Measurements from ENCODE around the gene CD82. TPM values are rescaled to one million over a fixed set of nuclear protein-coding genes. Genes with fewer than 3 reads are reported as not detected.

The CD82 gene
- total RNA-seq, 1 experiment from 2014 or later: 32.6 TPM

DNA sequence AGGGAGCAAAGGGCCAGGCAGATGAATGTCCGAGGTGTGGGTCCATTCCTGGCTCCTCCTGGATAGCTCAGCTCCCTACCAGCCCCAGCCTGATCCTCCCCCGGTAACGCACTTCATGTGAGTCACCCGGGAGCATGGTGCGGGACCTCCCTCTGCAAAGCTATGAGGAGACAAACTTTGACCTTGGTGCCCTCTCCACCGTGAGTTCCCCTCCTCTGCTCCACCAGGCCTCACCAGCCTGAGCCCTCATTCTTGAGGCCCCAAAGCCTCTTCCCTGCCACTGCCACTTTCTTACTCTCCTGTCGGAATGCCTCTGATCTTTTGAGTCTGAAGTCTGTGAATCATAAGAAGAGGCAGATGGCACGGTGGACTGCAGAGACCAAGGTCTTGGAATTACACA, 37.4 kb upstream of the CD82 start:
- Mint-ChIP-seq H3K4me3 (ENCODE audit: low read depth, unreplicated experiment) (no peak overlapping the region), H3K36me3 (ENCODE audit: insufficient read depth, unreplicated experiment) (no peaks in the 10 kb centered on the region), H3K4me1 (ENCODE audit: low read depth, unreplicated experiment) (no peaks in the 10 kb centered on the region), H3K27me3 (ENCODE audit: unreplicated experiment) (peaks cover 88% of the 10 kb centered on the region), H3K27ac (ENCODE audit: unreplicated experiment) (no peak overlapping the region), H3K9me3 (ENCODE audit: low read depth, unreplicated experiment) (no peaks in the 10 kb centered on the region)
- TF ChIP-seq, protein P1, sequence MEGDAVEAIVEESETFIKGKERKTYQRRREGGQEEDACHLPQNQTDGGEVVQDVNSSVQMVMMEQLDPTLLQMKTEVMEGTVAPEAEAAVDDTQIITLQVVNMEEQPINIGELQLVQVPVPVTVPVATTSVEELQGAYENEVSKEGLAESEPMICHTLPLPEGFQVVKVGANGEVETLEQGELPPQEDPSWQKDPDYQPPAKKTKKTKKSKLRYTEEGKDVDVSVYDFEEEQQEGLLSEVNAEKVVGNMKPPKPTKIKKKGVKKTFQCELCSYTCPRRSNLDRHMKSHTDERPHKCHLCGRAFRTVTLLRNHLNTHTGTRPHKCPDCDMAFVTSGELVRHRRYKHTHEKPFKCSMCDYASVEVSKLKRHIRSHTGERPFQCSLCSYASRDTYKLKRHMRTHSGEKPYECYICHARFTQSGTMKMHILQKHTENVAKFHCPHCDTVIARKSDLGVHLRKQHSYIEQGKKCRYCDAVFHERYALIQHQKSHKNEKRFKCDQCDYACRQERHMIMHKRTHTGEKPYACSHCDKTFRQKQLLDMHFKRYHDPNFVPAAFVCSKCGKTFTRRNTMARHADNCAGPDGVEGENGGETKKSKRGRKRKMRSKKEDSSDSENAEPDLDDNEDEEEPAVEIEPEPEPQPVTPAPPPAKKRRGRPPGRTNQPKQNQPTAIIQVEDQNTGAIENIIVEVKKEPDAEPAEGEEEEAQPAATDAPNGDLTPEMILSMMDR (IDR thresholded peaks at IDR 0.05; ENCODE audit: unreplicated experiment): no peak
- intact Hi-C loops (cut with micrococcal nuclease; ENCODE audit: unreplicated experiment): no loop called here
- no peak for DNase-seq
- CTCF ChIA-PET: no interaction called here
- no TSS peak for BruUV-seq (replicated peaks)

DNA sequence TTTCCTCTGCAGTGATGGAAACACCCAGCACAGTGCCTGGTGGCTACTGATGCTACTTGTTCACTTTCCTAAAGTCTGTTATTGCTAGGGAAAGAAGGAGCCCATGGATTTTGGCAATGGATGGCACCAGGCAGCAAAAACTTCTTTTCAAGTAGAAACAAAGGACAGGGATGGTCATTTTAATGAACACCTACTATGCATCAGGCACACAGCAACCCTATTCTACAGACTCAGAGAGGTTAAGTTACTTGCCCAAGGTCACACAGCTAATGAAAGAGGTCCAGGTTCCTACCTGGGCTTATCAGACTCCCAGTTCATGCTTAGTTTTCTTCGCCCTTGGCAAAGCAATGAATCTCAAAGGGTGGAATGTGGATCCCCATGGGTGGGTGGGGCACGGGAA, 36.9 kb upstream of the CD82 start:
- no peaks in the 10 kb centered on the region for H3K36me3 Mint-ChIP-seq (ENCODE audit: insufficient read depth, unreplicated experiment)
- no peak overlapping the region for H3K27ac Mint-ChIP-seq (ENCODE audit: unreplicated experiment)
- H3K9me3 Mint-ChIP-seq (ENCODE audit: low read depth, unreplicated experiment): no peaks in the 10 kb centered on the region
- intact Hi-C loops (cut with micrococcal nuclease; ENCODE audit: unreplicated experiment): no loop called here
- no peak overlapping the region for H3K4me3 Mint-ChIP-seq (ENCODE audit: low read depth, unreplicated experiment)
- TF ChIP-seq, protein P1 (IDR thresholded peaks at IDR 0.05; ENCODE audit: unreplicated experiment): no peak
- no peak for DNase-seq
- peaks cover 88% of the 10 kb centered on the region for H3K27me3 Mint-ChIP-seq (ENCODE audit: unreplicated experiment)
- CTCF ChIA-PET: no interaction called here
- no TSS peak for BruUV-seq (replicated peaks)
- no peaks in the 10 kb centered on the region for H3K4me1 Mint-ChIP-seq (ENCODE audit: low read depth, unreplicated experiment)

DNA sequence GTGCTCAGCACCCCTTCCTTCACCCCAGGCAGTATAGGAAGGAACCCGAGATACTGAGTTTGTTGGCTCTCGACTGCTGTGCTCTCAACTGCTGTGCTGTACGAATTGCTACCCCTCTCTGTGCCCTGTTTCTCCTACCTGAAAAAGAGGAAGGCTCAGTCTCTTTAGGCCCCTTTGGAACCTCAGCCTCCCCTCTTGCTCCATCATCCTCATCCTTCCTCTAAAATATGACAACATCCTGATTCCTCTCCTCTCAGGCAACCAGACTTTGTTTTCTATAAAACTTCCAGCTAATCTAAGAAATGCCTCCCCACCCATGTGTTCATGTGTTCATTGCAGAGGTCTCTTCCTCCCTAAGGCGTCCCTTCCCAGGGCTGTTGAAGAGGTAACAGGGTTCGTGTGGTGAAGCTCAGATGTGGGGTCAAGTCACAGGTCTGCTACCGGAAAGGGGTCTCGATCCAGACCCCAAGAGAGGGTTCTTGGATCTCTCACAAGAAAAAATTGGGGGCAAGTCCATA, 35.5 kb upstream of the CD82 start:
- no TSS peak for BruUV-seq (replicated peaks)
- no peak overlapping the region for H3K4me3 Mint-ChIP-seq (ENCODE audit: low read depth, unreplicated experiment)
- H3K4me1 Mint-ChIP-seq (ENCODE audit: low read depth, unreplicated experiment): no peaks in the 10 kb centered on the region
- H3K36me3 Mint-ChIP-seq (ENCODE audit: insufficient read depth, unreplicated experiment): no peaks in the 10 kb centered on the region
- H3K9me3 Mint-ChIP-seq (ENCODE audit: low read depth, unreplicated experiment): no peaks in the 10 kb centered on the region
- TF ChIP-seq, protein P1 (IDR thresholded peaks at IDR 0.05; ENCODE audit: unreplicated experiment): no peak
- no peak for DNase-seq
- no peak overlapping the region for H3K27ac Mint-ChIP-seq (ENCODE audit: unreplicated experiment)
- intact Hi-C loops (cut with micrococcal nuclease; ENCODE audit: unreplicated experiment): no loop called here
- H3K27me3 Mint-ChIP-seq (ENCODE audit: unreplicated experiment): peaks cover 92% of the 10 kb centered on the region
- CTCF ChIA-PET: interaction anchor here (1.0 kb wide), 1 partner anchor 64 kb away, joined by 5 read pairs; no protein-coding TSS in a partner anchor

DNA sequence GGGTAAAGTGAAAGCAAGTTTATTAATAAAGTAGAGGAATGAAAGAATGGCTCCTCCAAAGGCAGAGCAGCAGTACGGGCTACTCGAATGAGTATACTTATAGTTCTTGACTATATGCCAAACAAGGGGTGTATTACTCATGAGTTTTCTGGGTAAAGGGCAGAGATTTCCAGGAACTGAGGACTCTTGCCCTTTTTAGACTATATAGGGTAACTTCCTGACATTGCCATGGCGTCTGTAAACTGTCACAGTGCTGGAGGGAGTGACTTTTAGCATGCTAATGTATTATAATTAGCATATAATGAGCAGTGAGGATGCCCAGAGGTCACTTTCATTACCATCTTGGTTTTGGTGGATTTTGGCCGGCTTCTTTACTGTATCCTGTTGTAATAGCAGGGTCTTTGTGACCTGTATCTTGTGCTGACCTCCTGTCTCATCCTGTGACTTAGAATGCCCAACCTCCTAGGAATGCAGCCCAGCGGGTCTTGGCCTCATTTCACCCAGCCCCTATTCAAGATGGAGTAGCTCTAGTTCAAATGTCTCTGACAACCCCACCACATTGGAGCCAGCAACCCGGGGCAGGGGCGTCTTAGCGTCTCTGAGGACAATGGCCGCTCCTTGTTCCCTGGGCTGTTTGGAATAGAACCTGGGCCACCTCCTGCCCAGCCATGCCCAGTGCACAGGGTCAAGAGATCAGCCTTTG, 34.9 kb upstream of the CD82 start:
- H3K9me3 Mint-ChIP-seq (ENCODE audit: low read depth, unreplicated experiment): no peaks in the 10 kb centered on the region
- H3K27me3 Mint-ChIP-seq (ENCODE audit: unreplicated experiment): peaks cover 92% of the 10 kb centered on the region
- no peaks in the 10 kb centered on the region for H3K4me1 Mint-ChIP-seq (ENCODE audit: low read depth, unreplicated experiment)
- no peak for DNase-seq
- BruUV-seq (replicated peaks): no TSS peak
- no peaks in the 10 kb centered on the region for H3K36me3 Mint-ChIP-seq (ENCODE audit: insufficient read depth, unreplicated experiment)
- CTCF ChIA-PET: no interaction called here
- intact Hi-C loops (cut with micrococcal nuclease; ENCODE audit: unreplicated experiment): no loop called here
- no peak overlapping the region for H3K4me3 Mint-ChIP-seq (ENCODE audit: low read depth, unreplicated experiment)
- H3K27ac Mint-ChIP-seq (ENCODE audit: unreplicated experiment): no peak overlapping the region
- TF ChIP-seq, protein P1 (IDR thresholded peaks at IDR 0.05; ENCODE audit: unreplicated experiment): no peak
